K562 treated with DMSO at 1 percent for 4 hours (cell line): ENCODE results near the gene PNMA6A. TPM values are rescaled to one million over a fixed set of nuclear protein-coding genes. Genes with fewer than 3 reads are reported as not detected.

ENCODE experiments used
- total RNA-seq: library from RNA; unstranded; fragments of 300-600 nt; gene quantifications from 2 replicates; pipeline ENCODE4 v1.2.3, GENCODE V29; 2022; ENCODE audit not compliant: insufficient read depth

Gene PNMA6A
- 7.0 and 9.7 TPM in 2 replicates for total RNA-seq

DNA sequence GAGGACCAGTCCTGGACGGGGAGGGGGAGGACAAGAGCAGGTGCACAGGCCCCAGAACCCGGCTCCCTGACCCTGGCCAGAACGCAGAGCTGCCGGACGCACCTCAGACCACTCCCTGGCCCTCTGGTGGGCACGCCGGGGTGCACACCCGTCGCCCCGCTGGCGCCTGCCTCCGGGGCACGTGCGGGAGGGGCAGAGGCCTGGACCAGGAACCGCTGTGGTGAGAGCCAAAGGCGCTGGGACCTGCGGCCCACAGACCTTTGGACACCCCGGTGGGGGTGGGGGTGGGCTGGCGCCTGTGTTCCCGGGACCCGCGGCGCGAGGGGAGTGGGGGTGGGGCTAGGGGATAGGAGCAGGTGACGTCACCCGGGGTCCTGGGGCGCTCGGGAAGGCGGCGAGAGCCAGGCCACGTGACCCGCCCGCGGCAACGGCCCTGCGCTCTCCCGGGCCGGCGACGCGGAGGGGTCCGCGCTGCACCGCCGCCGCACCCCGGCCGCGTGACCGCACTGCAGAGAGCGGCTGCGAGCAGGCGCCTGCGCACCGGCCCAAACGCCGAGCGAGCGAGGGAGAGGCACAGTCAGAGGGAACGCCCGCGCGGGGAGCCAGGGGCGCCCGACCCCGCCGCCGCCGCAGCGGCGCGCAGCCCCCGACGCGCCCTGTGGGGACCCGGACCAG, at the start of gene PNMA6A:
Gene PNMA6A (plus strand): TSS at position 546 of the 675 bp plus-strand sequence. CDS start 609 bp downstream, outside the sequence.

DNA sequence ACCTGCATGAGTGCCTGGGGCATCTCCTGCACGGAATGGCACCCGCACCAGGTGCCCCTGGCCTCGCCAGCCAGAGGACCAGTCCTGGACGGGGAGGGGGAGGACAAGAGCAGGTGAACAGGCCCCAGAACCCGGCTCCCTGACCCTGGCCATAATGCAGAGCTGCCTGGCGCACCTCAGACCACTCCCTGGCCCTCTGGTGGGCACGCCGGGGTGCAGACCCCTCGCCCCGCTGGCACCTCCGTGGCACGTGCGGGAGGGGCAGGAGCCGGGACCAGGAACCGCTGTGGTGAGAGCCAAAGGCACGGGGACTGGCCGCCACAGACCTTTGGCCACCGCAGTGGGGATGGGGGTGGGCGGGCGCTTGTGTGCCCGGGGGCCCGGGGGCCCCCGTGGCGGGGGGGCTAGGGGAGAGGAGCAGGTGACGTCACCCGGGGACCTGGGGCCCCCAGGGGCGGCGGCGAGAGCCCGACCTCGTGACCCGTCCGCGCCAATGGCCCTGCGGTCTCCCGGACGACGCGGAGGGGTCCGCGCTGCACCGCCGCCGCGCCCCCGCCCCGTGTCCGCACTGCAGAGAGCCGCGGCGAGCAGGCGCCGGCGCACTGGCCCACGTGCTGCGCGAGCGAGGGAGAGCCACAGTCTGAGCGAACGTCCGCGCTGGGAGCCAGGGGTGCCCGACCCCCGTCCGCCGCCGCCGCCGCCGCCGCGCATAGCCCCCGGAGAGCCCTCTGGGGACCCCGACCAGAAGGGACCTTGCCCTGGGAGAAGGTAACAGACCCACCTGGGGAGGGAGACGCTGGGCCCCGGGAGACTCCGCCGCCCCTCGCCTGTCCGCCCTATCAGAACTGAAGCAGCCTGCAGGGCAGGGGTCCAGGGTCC, 16.1 kb upstream of the PNMA6A start, which contains the start of gene PNMA3:
Gene PNMA3 (plus strand): TSS at position 600 of the 879 bp plus-strand sequence. CDS start 586 bp downstream, outside the sequence.

Other genes with a start within 250 kb of the PNMA6A start
- 10.0 and 11.9 TPM in 2 replicates for gene CETN2, start 241.7 kb upstream of the PNMA6A start, total RNA-seq
- gene NSDHL, start 241.4 kb upstream of the PNMA6A start, total RNA-seq, result 28.8 and 31.0 TPM in 2 replicates
- gene ZNF185, start 174.4 kb upstream of the PNMA6A start, total RNA-seq, result not detected in 2 replicates
- gene PNMA5, start 78.3 kb upstream of the PNMA6A start, total RNA-seq, result 0.24 and 0.51 TPM in 2 replicates
- 1.0 and 1.2 TPM in 2 replicates for gene PNMA3, start 16.0 kb upstream of the PNMA6A start, total RNA-seq
- 43.9 and 52.8 TPM in 2 replicates for gene MAGEA1, start 106.8 kb downstream of the PNMA6A start, total RNA-seq
- gene PNMA6F, start 249.3 kb downstream of the PNMA6A start, total RNA-seq, result not detected in 2 replicates